HG02678 (cell line): ENCODE data around the gene FADS6.
"Not testable (repeated sequence)": the region's sequence is repeated elsewhere in the genome, so short reads cannot be mapped to it uniquely, and the experiment has no call there.

Experiments used
- ATAC-seq: cut with Tn5 transposase; IDR thresholded peaks from one replicate; pipeline ENCODE4 v1.9.1; 2021; ENCODE audit warnings: mild to moderate bottlenecking, moderate library complexity; ENCODE audit not compliant: unreplicated experiment

The FADS6 gene

GRCh38 chr17:74870028-74870427, 23.4 kb downstream of the FADS6 start:
- not testable (repeated sequence) for ATAC-seq

GRCh38 chr17:74868908-74869255, 24.6 kb downstream of the FADS6 start:
- no peak for ATAC-seq

GRCh38 chr17:74868251-74868907, 25.1 kb downstream of the FADS6 start:
- ATAC-seq = no peak

GRCh38 chr17:74866198-74866835, 27.1 kb downstream of the FADS6 start:
- no peak for ATAC-seq

GRCh38 chr17:74865504-74866197, 27.8 kb downstream of the FADS6 start:
- no peak for ATAC-seq

- no peak for ATAC-seq
Observed at GRCh38 chr17:74864866-74865395, 28.5 kb downstream of the FADS6 start.

GRCh38 chr17:74864297-74864865, 29.1 kb downstream of the FADS6 start:
- no peak for ATAC-seq

- ATAC-seq = no peak
Observed at GRCh38 chr17:74863420-74864296, 29.8 kb downstream of the FADS6 start.

GRCh38 chr17:74862919-74863318, 30.5 kb downstream of the FADS6 start:
- ATAC-seq = no peak

GRCh38 chr17:74862108-74862901, 31.1 kb downstream of the FADS6 start:
- no peak for ATAC-seq

GRCh38 chr17:74861662-74862107, 31.7 kb downstream of the FADS6 start:
- ATAC-seq = no peak

- ATAC-seq = no peak
Observed at GRCh38 chr17:74860872-74861661, 32.4 kb downstream of the FADS6 start.

- ATAC-seq = no peak
Observed at GRCh38 chr17:74860229-74860871, 33.1 kb downstream of the FADS6 start.

GRCh38 chr17:74859459-74860228, 33.8 kb downstream of the FADS6 start, which contains the start of gene GRIN2C:
Gene GRIN2C (minus strand): TSS chr17:74859885. CDS start chr17:74855092, 4,793 bp downstream.
- ATAC-seq = no peak

- no peak for ATAC-seq
Observed at GRCh38 chr17:74858672-74859458, 34.6 kb downstream of the FADS6 start.

- ATAC-seq = no peak
Observed at GRCh38 chr17:74857191-74857590, 36.2 kb downstream of the FADS6 start.

- no peak for ATAC-seq
Observed at GRCh38 chr17:74856112-74856511, 37.3 kb downstream of the FADS6 start.
